ENCODE measurements around the gene STK40.

GRCh38 chr1:36380782-36381181, 4.9 kb downstream of the STK40 start:
- TF ChIP-seq CTCF (IDR thresholded peaks at IDR 0.05) = no peak
- no peak for TF ChIP-seq POLR2A (IDR thresholded peaks at IDR 0.05)
